Ovary (tissue), 3 donors: ENCODE measurements around the gene LRP10.

Experiments
- EP300 ChIP-seq: sonication (generic); formaldehyde crosslinking; IDR thresholded peaks from one replicate; pipeline ENCODE4 v1.6.1; 2017; ENCODE audit warnings: antibody characterized with exemption
- POLR2A ChIP-seq: fragments of 450-650 bp; IDR thresholded peaks from one replicate; pipeline ENCODE4 v1.6.1; 2017; ENCODE audit warnings: antibody characterized with exemption, mild to moderate bottlenecking, moderate library complexity
- TF ChIP-seq, protein P1 (sequence below), 3 donors: fragments of 450-650 bp in 2 of 3; fragments of 200-600 bp in 1 of 3; IDR thresholded peaks; one replicate each; pipeline versions ENCODE4 v1.5.1 to v1.8.0; 2016 to 2022; ENCODE audit warnings: antibody characterized with exemption in 3 of 3, mild to moderate bottlenecking in 1 of 3
- donor health status: DM: no; HTN: no; CAD: no.

DNA sequence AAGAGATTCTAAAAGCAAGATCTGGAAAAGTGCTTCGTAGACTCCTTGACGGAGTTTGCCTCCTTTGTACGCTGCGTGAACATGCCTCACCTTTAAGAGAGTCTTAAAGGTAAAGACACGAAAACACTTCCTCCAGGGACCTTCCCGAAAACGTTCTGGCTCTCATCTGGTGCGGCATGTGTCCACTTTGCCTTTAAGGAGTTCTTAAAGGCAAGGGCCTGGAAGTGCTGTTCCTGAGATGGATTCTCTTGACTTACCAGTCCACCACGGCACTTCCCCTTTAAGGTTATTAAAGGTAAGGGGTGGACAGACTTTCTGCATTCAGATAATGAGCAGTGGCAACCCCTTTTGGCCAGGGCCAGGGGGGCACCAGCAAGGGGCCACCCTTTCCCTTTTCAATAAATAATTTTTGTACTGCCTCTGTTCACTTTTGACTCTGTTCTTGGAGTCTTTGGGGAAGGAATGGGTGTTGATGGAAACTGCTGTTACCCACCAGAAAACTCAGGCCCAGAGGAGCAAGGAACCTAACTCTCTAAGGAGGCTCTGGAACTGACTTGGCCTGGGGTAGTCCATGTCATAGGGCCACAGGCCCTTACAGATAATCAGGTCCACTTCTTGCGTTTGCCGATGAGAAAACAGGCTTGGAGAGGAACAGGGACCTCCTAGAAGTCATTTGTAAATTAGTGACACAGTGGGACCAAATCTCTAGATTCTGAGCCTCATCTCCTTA, 15.9 kb downstream of the LRP10 start:
- TF ChIP-seq, protein P1, sequence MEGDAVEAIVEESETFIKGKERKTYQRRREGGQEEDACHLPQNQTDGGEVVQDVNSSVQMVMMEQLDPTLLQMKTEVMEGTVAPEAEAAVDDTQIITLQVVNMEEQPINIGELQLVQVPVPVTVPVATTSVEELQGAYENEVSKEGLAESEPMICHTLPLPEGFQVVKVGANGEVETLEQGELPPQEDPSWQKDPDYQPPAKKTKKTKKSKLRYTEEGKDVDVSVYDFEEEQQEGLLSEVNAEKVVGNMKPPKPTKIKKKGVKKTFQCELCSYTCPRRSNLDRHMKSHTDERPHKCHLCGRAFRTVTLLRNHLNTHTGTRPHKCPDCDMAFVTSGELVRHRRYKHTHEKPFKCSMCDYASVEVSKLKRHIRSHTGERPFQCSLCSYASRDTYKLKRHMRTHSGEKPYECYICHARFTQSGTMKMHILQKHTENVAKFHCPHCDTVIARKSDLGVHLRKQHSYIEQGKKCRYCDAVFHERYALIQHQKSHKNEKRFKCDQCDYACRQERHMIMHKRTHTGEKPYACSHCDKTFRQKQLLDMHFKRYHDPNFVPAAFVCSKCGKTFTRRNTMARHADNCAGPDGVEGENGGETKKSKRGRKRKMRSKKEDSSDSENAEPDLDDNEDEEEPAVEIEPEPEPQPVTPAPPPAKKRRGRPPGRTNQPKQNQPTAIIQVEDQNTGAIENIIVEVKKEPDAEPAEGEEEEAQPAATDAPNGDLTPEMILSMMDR (IDR thresholded peaks at IDR 0.05), result no peak
- TF ChIP-seq POLR2A, result no peak
- no peak for TF ChIP-seq EP300
